GM18868 (cell line): ENCODE data around the gene OTC.

ENCODE experiments used
- ATAC-seq: cut with Tn5 transposase; IDR thresholded peaks from one replicate; pipeline ENCODE4 v1.9.1; 2021; ENCODE audit warnings: mild to moderate bottlenecking, moderate library complexity; ENCODE audit not compliant: unreplicated experiment

The OTC gene

DNA sequence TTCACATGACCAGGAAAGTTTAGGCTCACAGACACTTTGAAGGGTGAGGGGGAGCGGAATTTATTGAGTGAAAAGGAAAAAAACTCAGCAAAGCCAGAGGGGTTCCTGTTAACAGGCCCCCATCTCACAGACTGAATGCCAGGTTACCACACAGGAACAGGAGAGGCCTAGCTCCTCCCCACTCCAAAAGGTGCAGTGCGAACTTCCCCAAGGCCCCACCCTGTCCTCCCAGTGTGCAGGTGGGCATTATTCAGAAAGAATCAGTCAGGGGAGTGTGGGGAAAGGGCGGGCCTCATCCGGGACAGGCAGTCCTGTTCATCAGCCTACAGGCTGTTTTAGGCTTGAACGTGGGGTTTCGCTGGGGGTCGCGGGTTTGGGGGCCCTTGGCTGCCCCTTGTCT, 4.0 kb downstream of the OTC start:
- ATAC-seq: no peak

DNA sequence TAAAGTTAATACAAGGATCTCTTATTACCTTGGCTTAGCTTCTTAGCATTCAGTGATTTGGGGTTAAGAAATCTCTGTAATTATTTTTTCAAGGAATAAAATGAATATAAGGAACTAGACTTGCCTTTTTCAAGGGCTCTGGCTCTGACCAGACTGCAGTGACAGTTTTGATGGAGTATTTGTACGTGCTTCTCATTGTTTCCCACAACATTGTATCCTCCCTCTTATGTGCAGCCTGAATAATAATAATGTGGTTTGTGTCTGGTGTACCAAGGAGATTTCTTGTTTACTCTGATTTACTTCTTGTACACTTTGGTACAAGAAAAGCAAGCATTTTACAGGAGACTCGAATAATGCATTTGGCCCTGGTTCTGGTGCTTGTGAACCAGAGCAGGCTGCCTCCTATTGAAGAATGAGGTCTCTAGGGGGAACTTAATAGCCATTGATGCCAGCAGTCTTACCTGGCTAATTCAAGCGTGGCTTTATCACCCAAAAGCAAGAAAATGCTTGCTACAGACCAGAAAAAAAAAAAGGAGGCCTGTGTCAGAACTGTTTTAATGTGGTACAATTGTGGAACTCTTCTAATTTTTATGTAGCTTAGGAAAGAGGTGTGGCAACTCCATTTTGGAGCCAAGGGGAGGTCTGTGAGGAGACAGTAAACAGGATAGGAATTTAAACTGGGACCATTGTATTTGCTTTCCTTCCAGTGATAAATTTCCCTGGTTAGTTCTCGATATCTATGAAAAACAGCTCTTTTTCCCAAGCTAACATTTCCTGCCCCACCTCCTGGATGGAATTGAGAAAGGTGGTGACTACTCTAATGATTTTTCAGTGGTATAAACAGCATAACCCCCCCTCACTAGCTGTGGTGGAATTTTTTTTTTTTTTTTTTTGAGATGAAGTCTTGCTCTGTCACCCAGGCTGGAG, 5.6 kb downstream of the OTC start:
- ATAC-seq: no peak

DNA sequence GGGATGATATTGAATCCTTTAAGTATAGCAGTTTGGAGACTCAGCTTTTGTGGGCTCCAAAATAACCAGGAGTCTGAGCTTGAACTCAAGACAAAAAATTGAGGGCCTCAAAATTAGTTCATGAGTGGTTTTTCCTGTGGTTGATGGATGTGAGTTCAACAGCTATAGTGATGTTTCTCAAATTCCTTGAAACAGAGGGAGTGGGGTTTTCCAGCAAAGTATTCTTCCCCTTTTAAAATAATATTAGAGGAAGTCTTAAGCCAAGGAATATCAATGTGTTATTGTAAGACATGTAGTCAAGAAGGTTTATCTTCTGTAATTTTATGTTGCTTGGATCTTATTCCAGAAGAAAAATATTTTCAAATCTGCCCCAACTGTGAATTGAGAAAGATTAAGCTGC, 10.6 kb downstream of the OTC start:
- no peak for ATAC-seq

DNA sequence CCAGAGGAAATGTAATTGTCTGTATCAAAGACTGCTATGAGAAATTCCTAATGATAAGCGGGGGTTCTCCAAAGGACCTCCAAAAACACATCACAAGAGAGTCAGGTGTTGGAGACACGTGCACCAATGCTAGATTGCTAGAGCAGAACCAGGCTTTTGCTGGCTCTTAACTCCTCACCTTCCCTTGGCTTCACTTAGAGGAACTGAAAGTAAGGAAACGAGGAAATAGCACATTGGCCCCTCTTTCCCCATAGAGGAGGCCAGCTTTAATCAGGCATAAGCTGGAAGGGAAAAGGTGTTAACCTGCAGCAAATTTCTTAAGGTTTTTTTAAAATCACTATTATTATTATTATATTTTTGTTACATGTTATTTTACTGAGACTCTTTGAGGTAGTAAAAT, 13.6 kb downstream of the OTC start:
- ATAC-seq: no peak

DNA sequence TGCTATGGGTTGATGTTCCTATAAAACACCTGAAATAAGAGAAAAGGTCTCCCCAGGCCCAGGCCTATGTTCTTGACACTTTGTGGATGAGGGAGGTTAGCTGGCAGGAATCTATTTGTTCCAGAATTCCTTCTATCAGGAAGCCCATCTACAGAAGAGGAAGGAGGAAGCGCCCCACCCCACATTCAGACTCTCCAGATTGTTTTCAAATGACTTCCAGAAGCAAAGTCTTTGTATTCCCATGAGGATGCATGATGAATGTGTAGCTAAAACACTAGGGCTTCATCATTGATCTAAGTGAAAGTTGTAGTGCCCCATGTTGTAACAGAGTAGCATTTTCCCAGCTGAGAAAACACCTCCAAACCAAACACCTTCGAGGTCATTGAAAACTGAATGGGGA, 16.4 kb downstream of the OTC start:
- no peak for ATAC-seq

DNA sequence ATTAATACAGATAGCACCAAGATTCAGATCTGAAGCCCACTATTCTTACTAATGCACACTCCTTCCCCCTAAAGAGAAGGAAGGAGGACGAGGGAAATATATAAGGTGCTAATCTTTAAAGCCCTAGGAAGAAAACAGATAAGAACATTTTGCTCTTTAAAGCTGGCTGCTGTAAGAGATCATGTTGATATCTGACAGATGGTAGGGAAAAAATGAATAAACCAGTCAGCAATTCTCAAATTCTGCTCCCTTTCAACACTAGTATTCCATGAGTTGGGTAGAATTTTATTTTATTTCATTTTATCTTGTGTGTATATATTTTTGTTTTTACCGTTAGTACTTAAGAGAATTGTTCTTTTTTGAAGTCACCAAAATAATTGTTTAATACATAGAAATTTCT, 19.2 kb downstream of the OTC start:
- ATAC-seq: no peak

DNA sequence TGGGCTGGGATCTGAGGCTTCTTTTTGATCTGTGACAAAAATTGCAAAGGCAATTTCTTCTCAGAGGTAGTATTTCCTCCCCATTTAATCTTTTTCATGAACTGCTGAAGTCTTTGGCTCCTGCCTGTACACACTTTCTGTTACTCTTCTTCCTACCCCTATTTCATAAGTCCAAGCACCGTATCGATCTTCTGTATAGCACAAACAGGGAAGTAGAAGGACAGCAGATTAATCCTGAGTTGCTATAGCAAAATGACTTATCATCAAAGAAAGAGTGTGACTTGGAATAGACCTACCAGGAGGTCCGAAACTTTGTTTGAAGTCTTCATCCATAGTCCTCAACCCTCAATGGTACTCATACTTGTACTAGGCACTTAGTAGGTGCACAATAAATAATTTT, 22.0 kb downstream of the OTC start:
- ATAC-seq: no peak

DNA sequence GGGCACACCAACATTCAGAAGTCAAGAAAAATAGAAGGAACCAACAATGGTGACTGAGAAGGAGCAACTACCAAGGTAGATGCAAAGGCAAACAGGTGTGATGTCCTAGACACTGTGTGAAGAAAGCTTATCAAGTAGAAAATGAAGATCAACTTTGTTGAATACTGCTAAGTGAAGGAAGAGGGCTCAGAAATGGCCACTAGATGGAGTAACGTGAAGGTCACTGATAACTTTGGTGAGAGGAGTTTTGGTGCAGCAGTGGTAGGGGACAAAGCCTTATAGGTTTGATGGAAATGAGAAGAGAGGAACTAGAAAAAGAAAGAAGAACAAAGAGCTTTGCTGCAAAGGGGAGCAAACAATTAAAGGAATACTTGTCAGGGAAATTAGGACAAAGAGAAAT, 23.5 kb downstream of the OTC start:
- ATAC-seq: no peak

DNA sequence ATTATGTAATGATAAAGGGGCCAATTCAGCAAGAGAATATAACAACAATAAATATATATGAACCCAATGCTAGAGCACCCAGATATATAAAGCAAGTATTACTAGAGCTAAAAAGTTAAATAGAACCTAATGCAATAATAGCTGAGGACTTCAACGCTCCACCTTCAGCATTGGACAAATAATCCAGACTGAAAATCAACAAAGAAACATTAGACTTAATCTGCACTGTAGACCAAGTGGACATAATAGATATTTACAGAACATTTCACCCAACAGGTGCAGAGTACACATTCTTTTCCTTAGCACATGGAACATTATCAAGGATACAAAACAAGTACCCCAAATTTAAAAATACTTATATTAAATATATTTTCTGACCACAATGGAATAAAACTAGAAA, 24.3 kb downstream of the OTC start:
- no peak for ATAC-seq

DNA sequence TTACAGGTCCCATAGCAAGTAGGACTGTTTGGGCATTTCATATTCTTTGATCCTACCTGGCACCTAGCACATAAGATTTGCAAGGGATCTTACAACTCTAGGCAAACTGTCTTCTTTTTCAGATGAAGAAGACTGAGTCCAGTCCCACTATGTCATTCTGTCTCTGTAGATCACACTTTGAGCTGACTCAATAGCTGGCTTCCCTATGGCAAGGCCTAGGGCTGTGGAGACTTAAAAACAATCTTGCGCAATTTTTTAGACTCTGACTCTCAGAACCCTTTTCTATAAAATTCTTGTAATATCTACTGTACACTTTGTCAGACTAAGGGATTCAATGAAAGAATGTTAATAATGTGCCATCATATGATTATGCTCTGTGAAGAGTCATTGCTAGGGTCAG, 26.7 kb downstream of the OTC start:
- no peak for ATAC-seq

DNA sequence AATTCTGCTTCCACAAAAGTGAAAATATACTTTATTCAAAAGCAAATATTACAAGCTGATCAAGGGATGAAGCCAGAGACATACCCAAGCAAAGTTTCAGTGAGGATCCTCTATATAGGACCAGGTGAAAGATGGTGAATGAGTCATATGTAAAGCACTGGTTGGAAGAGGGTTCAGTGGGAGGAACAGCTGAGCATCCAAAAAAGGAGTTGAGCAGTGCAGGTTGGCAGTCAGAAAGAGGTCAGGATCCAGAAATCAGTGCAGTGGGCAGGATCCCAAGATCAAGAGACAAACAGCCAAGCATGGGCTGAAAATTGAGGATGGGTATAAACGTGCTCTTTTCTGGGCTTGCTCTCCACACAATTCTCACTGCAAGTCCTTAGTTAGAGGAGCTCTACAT, 30.3 kb downstream of the OTC start:
- no peak for ATAC-seq

DNA sequence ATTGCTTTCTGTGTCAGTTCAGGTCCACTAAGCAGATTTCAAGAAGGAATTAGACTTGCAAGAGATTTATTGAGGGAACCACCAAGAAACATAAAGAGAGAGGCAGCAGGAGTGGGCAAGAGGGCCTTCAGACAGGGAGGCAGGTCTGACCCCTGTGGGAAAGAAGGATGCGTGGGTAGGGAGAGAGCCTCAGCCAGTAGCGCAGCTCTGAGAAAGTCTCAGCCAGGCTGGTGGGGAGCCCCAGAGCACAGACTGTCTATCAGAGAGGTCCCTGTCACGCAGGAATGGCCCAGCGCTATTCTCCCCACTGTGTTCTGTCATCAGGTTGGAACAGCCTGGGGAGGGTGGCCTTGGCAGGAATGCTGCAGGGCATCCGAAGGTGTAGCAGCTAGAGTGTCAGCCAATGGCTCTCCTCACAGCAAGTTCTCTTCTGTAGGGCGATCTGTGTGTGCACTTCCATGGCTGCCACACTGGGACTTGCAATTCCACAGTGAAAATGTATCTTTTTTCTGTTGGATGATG, 48.0 kb downstream of the OTC start:
- no peak for ATAC-seq

DNA sequence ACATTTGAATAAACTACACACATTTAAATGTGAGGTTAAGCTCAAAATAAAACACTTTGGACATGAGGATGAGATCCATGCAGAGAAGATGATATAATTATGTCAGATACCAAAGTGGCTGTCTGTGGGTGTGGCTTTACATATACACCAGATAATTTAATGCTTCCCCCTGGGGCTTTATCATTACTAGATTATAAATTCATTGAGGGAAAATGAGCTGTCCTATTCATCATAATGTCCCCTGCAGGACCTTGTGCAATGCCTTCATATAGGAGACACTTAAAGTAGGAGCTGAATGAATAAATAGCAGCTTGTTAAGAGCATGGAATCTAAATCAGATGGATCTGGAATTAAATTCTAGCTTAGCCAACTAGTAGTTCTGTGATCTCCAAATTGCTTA, 49.7 kb downstream of the OTC start:
- no peak for ATAC-seq

DNA sequence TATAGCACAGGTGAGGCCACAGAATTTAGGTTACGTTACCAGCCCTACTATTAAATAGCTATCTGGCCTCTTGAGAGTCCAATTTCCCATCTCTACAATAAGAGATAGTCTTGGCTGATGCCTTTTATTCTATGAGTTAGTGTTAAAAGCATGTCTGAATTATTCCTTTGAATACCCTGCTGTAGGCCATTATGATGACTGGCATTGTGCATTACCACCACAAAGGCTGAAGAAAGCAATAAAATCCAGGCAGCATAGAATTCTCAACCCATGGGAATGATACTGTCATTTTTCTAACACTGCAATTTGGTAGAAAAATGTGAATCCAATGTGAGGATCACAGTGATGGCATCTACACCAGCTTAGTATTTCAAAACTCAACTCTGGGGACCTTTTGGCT, 51.4 kb downstream of the OTC start:
- ATAC-seq: no peak

DNA sequence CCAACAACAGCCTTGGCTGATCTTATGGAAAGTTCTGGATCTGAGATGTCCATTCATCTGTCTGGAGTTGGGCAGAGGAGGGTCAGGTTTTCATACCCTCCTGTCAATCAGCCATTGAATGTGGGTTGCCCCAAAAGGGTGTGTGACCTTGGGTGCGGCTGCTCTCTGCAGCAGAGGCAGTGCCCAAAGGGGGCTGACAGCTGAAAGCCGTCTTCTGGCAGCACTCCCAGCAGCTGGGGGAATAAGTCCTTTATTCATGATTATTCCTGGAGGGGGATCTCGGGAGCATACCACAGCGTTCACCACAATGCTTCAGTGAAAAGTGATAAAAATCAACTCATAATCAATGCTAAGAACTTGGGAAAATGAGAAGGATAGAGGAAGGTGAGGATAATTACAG, 54.7 kb downstream of the OTC start:
- no peak for ATAC-seq

DNA sequence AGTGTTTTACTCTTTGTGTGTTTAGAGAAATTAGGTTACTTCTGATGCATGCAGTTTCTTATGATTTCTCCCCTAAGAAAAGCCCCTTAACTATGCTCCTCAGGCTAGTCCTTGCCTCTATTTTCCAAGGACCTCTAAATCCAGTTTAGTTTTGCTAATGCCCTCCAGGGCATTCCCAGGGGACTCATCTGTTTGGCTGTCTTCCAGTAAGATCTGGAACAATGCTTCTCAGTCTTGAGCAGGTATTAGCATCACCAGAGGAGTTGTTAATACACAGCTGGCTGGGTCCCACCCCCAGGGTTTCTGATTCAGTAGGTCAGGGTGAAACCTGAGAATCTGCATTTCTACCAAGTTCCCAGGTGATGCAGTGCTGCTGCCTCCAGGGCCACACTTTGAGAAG, 56.9 kb downstream of the OTC start:
- no peak for ATAC-seq

DNA sequence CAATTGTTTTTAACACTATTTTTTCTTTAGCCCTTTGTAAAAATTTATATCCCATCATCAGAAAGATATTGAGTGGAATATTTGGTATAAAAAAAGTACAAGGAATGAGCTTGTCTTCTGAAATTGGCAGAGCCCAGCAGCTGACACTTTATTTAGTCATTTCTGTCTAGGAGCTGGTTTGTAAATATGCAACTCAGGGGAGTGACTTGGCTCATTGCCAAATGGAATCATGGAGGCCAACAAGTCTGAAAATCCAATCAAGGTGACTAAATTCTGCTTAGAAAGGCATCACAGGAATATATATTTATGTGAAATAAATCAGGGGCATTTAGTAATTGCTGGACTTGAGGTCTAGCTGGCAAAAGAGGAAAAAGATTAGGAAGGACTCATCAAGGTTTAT, 74.4 kb downstream of the OTC start:
- no peak for ATAC-seq

DNA sequence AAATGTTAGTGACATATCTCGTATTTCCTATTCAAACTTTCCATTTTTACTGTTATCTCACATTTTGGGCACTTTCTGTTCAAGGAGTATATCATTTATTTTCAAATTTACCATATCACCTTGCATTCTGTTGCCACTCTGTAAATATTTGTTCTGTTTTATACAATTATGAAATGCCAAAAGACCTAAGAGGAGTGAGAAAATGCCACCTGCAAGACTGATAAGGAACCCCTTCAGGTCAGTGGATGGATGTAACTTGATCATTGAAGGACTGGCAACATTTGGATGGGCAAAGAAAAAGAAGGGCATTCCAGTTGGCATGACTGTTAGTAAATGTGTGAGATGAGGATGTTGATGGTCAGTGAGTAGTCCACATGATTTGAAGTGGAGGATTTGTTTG, 79.1 kb downstream of the OTC start:
- no peak for ATAC-seq

DNA sequence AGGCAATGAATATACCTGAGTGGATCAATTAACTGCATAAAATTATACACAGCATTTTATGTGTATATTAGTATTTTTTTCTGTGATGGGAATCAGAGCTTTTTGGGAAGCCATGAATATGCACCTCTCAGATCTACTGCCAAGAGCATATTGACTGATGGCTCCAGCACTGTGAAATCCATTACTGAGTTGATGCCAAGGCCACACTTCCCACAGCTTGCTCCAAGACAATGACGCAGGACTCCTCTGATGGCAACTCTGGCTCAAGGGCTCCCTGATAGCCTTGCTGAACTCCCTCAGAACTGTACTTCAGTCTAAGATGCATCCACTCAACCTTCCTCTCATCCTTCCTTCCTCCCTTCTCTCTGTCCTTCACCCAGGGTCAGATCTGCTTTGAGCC, 82.7 kb downstream of the OTC start:
- ATAC-seq: no peak

DNA sequence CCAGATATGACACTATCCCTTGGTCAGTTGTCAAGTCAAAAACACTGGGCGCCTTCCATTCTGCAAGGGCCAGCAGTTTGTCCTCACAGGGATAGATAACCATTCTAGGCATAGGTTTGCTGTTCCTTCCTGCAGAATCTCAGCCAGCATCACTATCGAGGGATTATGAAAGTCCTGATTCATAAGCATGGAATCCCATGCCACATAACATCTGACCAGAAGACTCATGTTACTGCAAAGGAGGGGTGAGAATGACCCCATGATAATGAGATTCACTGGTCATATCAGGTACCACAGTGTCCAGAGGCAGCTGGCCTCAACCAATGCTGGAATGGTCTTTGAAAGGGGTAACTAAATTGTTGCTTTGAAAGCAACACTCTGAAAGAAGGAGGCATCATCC, 84.7 kb downstream of the OTC start:
- no peak for ATAC-seq

DNA sequence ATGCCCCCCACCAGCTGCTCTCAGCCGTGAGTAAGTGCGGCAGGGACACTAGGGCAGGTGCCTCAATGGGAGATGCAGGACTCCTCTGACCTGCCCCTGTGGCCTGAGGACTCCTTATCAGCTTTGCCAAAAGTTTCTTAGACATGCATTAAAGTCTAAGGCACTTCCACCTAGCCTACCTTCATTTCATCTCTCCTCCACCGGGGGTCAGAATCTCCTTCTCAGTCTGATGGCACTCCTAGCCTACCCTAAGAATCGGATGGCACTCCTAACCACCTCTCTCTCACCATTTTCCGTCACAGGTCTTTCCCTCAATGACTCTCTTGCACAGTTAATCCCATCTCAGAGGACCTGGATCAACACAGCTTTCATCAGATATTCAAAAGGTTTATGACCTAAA, 85.9 kb downstream of the OTC start:
- no peak for ATAC-seq

DNA sequence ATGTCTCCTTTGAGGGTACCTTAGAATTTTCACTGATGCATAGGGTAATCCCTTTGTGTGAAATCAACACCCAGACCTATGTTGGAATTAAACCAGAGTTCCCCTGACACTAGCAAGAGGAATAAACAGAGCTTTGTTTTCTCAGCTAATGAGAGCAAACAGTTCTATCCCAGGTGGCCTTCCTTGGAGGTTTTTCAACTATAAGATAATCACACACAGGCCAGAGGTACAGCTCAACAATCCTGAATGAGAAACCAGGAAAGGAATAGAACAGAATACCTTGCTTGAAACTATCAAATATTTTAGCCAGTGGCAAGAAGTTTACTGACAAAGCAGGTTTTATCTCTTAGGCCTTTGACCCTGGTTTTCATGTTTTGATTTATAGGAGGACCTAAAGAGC, 100.2 kb downstream of the OTC start:
- no peak for ATAC-seq

DNA sequence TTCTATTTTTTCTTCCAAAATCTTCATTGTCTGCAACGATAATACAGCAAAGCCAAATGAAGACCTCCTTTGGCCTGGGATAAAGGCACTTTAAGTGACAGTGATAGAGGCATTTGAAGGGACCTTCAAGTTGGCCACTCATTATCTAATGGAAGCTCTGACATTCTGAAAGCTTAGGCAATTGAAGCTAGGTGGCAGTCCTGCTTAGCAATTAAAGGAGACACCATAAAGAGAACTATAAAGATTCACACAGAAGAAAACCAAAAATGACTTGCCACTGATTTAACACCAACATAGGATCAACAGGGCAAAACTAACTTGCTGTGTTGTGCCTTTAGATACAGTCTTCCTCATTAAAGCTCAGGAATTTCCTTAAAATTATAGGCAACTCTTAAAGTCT, 105.7 kb downstream of the OTC start:
- ATAC-seq: no peak
